Trophoblast cell (in vitro differentiated cells and primary cell): ENCODE measurements around the gene FCER1G.

Experiments
- DNase-seq, 2 donors: peaks; one replicate each; pipeline ENCODE4 v3.0.0-alpha.2; 2016
- H2AFZ ChIP-seq: 2 replicates; pipeline ENCODE4 v1.6.1; 2013; ENCODE audit warnings: low read length, moderate library complexity, mild to moderate bottlenecking; ENCODE audit not compliant: insufficient read depth, poor library complexity
- H2AK5ac ChIP-seq: 2 replicates; pipeline ENCODE4 v1.6.1; 2013; ENCODE audit warnings: mild to moderate bottlenecking, low read length
- H2BK120ac ChIP-seq: 2 replicates; pipeline ENCODE4 v1.6.1; 2013; ENCODE audit warnings: low read length, mild to moderate bottlenecking, moderate library complexity; ENCODE audit not compliant: insufficient read depth, poor library complexity
- H2BK12ac ChIP-seq: 2 replicates; pipeline ENCODE4 v1.6.1; 2013; ENCODE audit warnings: mild to moderate bottlenecking, low read length, moderate library complexity
- H2BK5ac ChIP-seq: 2 replicates; pipeline ENCODE4 v1.6.1; 2013; ENCODE audit warnings: low read length, low read depth, moderate library complexity, mild to moderate bottlenecking; ENCODE audit not compliant: poor library complexity
- H3K14ac ChIP-seq: 2 replicates; pipeline ENCODE4 v1.6.1; 2013; ENCODE audit warnings: mild to moderate bottlenecking, low read length
- H3K18ac ChIP-seq: 2 replicates; pipeline ENCODE4 v1.6.1; 2013; ENCODE audit warnings: mild to moderate bottlenecking, low read length
- H3K23ac ChIP-seq: 2 replicates; pipeline ENCODE4 v1.6.1; 2013; ENCODE audit warnings: low read length
- H3K27ac ChIP-seq: 2 replicates; pipeline ENCODE4 v1.5.1; 2013; ENCODE audit warnings: low read depth, mild to moderate bottlenecking, inconsistent platforms, low read length, moderate library complexity
- H3K27me3 ChIP-seq: 2 replicates; pipeline ENCODE4 v1.6.1; 2013; ENCODE audit warnings: inconsistent platforms, mild to moderate bottlenecking, low read length, moderate library complexity; ENCODE audit not compliant: insufficient read depth
- H3K36me3 ChIP-seq, 2 experiments: 1 replicate in 1 of 2; 2 replicates in 1 of 2; pipeline ENCODE4 v1.6.1; 2013; ENCODE audit warnings: low read length in 2 of 2, mild to moderate bottlenecking in 2 of 2, moderate library complexity in 1 of 2; ENCODE audit not compliant: insufficient read depth in 2 of 2, control insufficient read depth in 1 of 2
- H3K4ac ChIP-seq: 2 replicates; pipeline ENCODE4 v1.6.1; 2013; ENCODE audit warnings: low read depth, mild to moderate bottlenecking, low read length, moderate library complexity
- H3K4me1 ChIP-seq, 2 experiments: 1 replicate in 1 of 2; 2 replicates in 1 of 2; pipeline ENCODE4 v1.6.1; 2013; ENCODE audit warnings: low read length in 2 of 2, mild to moderate bottlenecking in 2 of 2, moderate library complexity in 1 of 2; ENCODE audit not compliant: insufficient read depth in 2 of 2, control insufficient read depth in 1 of 2
- H3K4me2 ChIP-seq: 2 replicates; pipeline ENCODE4 v1.6.1; 2013; ENCODE audit warnings: inconsistent platforms, mild to moderate bottlenecking, low read length, moderate library complexity
- H3K4me3 ChIP-seq: 2 replicates; pipeline ENCODE4 v1.5.1; 2013; ENCODE audit warnings: mild to moderate bottlenecking, low read depth, low read length, inconsistent platforms
- H3K79me1 ChIP-seq: one replicate; pipeline ENCODE4 v1.6.1; 2013; ENCODE audit warnings: low read length
- H3K79me2 ChIP-seq: 2 replicates; pipeline ENCODE4 v1.6.1; 2013; ENCODE audit warnings: low read length, mild to moderate bottlenecking; ENCODE audit not compliant: control insufficient read depth, insufficient read depth, poor library complexity
- H3K9ac ChIP-seq: 2 replicates; pipeline ENCODE4 v1.6.1; 2013; ENCODE audit warnings: mild to moderate bottlenecking, low read length
- H3K9me3 ChIP-seq: 2 replicates; pipeline ENCODE4 v1.6.1; 2013; ENCODE audit warnings: low read depth, mild to moderate bottlenecking, control low read depth, inconsistent platforms, low read length; ENCODE audit not compliant: insufficient read depth
- H4K12ac ChIP-seq: 2 replicates; pipeline ENCODE4 v1.6.1; 2013; ENCODE audit warnings: low read depth, mild to moderate bottlenecking, low read length, moderate library complexity
- H4K8ac ChIP-seq: 2 replicates; pipeline ENCODE4 v1.6.1; 2013; ENCODE audit warnings: low read depth, mild to moderate bottlenecking, low read length, moderate library complexity
- H4K91ac ChIP-seq: one replicate; pipeline ENCODE4 v1.6.1; 2013; ENCODE audit warnings: low read depth, mild to moderate bottlenecking, low read length, moderate library complexity
- WGBS: extraction: QIAGEN DNeasy Blood & Tissue Kit; methylation state at CpG from one replicate; pipeline ENCODE4 v1.1.7; 2013; ENCODE audit warnings: missing lambda C conversion rate; ENCODE audit not compliant: insufficient read length, insufficient coverage; ENCODE audit errors: extremely low coverage; 5-methylcytosine and 5-hydroxymethylcytosine counted together

The FCER1G gene

GRCh38 chr1:161188381-161188780 is 26.7 kb upstream of the FCER1G start:
- Histone ChIP-seq H3K4me1 (no peaks in the 10 kb centered on the region), H2BK120ac (no peak overlapping the region), H4K91ac (no peak overlapping the region), H3K4ac (no peak overlapping the region), H3K79me1 (no peaks in the 10 kb centered on the region), H3K23ac (no peak overlapping the region), H3K9ac (no peak overlapping the region), H3K4me2 (no peak overlapping the region), H4K12ac (no peak overlapping the region), H2AFZ (no peak overlapping the region), H3K9me3 (no peaks in the 10 kb centered on the region), H3K14ac (no peak overlapping the region), H4K8ac (no peak overlapping the region), H3K27ac (no peak overlapping the region), H3K36me3 (no peaks in the 10 kb centered on the region), H2BK12ac (no peak overlapping the region), H3K27me3 (no peaks in the 10 kb centered on the region), H3K18ac (no peak overlapping the region), H2AK5ac (no peak overlapping the region), H3K79me2 (no peaks in the 10 kb centered on the region), H2BK5ac (no peak overlapping the region), H3K4me3 (no peak overlapping the region)
- WGBS = no CpG with 5 or more reads among the region's 6 CpGs
- peak; percentile 53 to 70 for DNase-seq

DNA sequence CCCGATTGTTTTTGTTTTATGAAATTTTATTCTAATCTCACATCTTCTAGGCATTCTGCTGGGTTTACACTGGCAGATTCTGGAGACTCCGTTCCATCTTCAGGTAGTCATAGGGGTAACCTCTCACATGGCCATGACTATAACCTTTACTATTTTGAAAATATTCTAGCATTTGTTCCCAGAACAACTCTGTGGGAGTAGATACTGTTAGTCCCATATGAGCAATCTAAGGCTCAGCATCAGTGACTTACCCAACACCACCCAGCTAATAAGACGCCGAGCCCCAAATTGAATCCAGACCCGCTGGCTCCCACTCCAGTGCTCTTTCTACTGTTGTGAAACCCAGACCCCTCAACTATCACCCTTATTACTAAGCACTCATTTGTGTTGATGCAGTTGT is 26.1 kb upstream of the FCER1G start:
- Histone ChIP-seq H3K23ac (no peak overlapping the region), H2AFZ (no peak overlapping the region), H2BK120ac (no peak overlapping the region), H3K4me1 (no peaks in the 10 kb centered on the region), H3K36me3 (no peaks in the 10 kb centered on the region), H4K12ac (no peak overlapping the region), H3K9me3 (no peaks in the 10 kb centered on the region), H3K4me2 (no peak overlapping the region), H3K4me3 (no peak overlapping the region), H2AK5ac (no peak overlapping the region), H3K79me2 (no peaks in the 10 kb centered on the region), H3K9ac (no peak overlapping the region), H3K14ac (no peak overlapping the region), H3K27ac (no peak overlapping the region), H4K91ac (no peak overlapping the region), H2BK5ac (no peak overlapping the region), H2BK12ac (no peak overlapping the region), H3K4ac (no peak overlapping the region), H3K27me3 (no peaks in the 10 kb centered on the region), H3K79me1 (no peaks in the 10 kb centered on the region), H4K8ac (no peak overlapping the region), H3K18ac (no peak overlapping the region)
- no CpG with 5 or more reads among the region's 5 CpGs for WGBS
- DNase-seq = peak; percentile 69 to 93

GRCh38 chr1:161190962-161191521 is 24.1 kb upstream of the FCER1G start:
- no peak overlapping the region for H3K23ac ChIP-seq
- no peaks in the 10 kb centered on the region for H3K27me3 ChIP-seq
- H4K8ac ChIP-seq = no peak overlapping the region
- no peak overlapping the region for H2BK120ac ChIP-seq
- H2AFZ ChIP-seq = no peak overlapping the region
- no CpG with 5 or more reads among the region's 22 CpGs for WGBS
- no peak overlapping the region for H2AK5ac ChIP-seq
- no peak for DNase-seq
- no peak overlapping the region for H3K14ac ChIP-seq
- no peak overlapping the region for H3K4ac ChIP-seq
- H3K9ac ChIP-seq = no peak overlapping the region
- no peak overlapping the region for H3K4me3 ChIP-seq
- H3K9me3 ChIP-seq = no peaks in the 10 kb centered on the region
- no peak overlapping the region for H4K12ac ChIP-seq
- no peak overlapping the region for H3K27ac ChIP-seq
- no peak overlapping the region for H3K4me2 ChIP-seq
- no peaks in the 10 kb centered on the region for H3K4me1 ChIP-seq
- H3K79me1 ChIP-seq = no peaks in the 10 kb centered on the region
- H4K91ac ChIP-seq = no peak overlapping the region
- no peaks in the 10 kb centered on the region for H3K36me3 ChIP-seq
- H2BK5ac ChIP-seq = no peak overlapping the region
- no peaks in the 10 kb centered on the region for H3K79me2 ChIP-seq
- no peak overlapping the region for H3K18ac ChIP-seq
- no peak overlapping the region for H2BK12ac ChIP-seq

GRCh38 chr1:161191971-161192370 is 23.1 kb upstream of the FCER1G start:
- H2BK5ac ChIP-seq = no peak overlapping the region
- H3K4ac ChIP-seq = no peak overlapping the region
- no peak overlapping the region for H3K4me2 ChIP-seq
- no peaks in the 10 kb centered on the region for H3K79me2 ChIP-seq
- peak in 1 of 2 donors; percentile 25 for DNase-seq
- no peak overlapping the region for H4K8ac ChIP-seq
- no peaks in the 10 kb centered on the region for H3K9me3 ChIP-seq
- no peak overlapping the region for H3K9ac ChIP-seq
- no peak overlapping the region for H2BK120ac ChIP-seq
- no peak overlapping the region for H4K12ac ChIP-seq
- no peak overlapping the region for H3K14ac ChIP-seq
- H4K91ac ChIP-seq = no peak overlapping the region
- no peaks in the 10 kb centered on the region for H3K27me3 ChIP-seq
- H2BK12ac ChIP-seq = no peak overlapping the region
- H2AFZ ChIP-seq = no peak overlapping the region
- no peak overlapping the region for H3K23ac ChIP-seq
- H3K27ac ChIP-seq = no peak overlapping the region
- H3K4me1 ChIP-seq = no peaks in the 10 kb centered on the region
- no peaks in the 10 kb centered on the region for H3K36me3 ChIP-seq
- no peaks in the 10 kb centered on the region for H3K79me1 ChIP-seq
- no peak overlapping the region for H3K18ac ChIP-seq
- H2AK5ac ChIP-seq = no peak overlapping the region
- no CpG with 5 or more reads among the region's 8 CpGs for WGBS
- H3K4me3 ChIP-seq = no peak overlapping the region
